Stimulated activated CD8-positive, alpha-beta memory T cell treated with anti-CD3 and anti-CD28 coated beads, Interleukin-7, amount 100 ng/mL, for 1 hour (primary cell): ENCODE measurements around the gene CCDC187.

Experiments
- DNase-seq, 2 donors: peaks; one replicate each; pipeline ENCODE4 v3.0.0-alpha.2; 2020; ENCODE audit warnings: low read depth in 2 of 2

Gene CCDC187

DNA sequence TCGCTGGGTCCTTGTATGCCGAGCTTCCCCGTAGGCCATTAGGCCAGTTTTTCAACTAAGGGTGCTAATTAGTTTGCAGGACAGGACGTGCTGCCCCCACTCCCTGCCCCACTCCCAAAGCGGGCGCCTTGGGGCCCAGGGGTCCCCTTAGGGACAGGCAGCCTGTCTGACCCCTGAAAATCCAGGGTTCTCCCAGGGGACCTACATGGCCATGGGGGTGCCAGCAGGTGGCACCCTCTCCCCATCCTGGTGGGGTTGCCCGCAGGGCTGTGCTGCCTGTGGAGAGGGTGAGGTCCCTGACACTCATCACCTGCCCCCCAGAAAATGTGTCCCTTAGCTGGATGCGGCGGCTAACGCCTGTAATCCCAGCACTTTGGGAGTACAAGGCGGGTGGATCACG is 8.5 kb upstream of the CCDC187 start:
- no peak for DNase-seq

DNA sequence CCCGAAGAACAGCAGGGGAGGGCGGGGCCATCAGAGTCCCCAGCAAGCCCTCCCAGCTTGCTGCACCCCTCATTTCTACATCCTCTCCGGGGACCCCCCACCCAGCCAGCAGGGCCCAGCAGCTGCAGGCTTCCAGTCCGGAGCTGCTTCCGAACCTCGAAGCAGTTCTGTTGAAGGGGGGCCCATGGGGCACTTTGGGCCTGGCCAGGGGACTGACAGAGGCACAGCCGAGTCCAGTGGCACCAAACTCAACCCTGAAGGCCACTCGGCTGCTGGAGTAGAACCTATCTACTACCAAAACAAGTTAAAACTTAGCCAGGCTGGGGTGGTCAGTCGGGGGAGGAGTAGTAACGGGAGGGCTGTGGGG is 8.1 kb upstream of the CCDC187 start:
- DNase-seq = no peak

DNA sequence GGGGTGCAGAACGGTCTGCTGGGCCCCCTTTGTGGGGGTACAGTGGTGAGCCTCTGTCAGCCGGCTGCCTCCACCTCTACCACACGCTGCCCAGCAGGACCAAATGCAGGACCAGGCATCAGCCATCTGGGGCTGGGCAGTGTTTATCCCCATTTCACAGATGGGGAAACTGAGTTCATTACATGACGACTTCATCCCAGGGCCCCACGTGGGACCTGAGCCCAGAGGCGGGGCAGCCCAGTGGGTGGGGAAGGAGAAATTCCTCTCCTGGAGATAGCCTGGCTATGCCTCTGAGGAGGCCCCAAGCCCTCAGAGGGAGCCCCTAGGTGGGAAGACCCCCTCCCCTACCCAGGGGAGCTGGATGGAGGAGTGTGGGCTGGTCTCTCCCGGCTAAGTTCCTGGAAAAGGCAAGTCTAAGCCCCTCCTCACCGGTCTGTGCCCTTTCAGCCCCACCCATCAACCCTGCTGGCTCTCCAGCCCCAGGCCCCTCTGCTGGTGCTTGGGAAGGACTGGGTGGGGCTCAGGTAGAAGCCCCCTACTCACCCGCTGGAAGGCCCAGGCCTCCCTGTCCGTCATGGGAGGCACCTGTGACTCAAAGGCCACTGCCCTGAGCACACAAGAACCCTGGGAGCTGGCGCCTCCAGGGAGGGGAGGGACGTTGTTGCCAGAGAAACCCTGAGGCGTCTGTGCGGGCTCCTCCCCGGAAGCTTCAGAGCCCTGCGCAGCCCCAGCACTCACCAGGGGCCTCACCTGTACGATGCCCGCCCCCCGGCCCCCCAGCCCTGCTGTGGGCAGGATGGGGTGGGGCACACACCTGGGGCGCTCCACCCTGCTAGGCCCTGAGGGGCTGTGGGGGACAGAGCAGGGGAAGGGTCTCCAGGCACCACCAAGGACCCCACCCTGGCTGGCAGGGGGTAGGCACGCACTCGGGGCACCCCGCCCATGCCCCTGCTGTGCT is 7.4 kb upstream of the CCDC187 start:
- DNase-seq = no peak

DNA sequence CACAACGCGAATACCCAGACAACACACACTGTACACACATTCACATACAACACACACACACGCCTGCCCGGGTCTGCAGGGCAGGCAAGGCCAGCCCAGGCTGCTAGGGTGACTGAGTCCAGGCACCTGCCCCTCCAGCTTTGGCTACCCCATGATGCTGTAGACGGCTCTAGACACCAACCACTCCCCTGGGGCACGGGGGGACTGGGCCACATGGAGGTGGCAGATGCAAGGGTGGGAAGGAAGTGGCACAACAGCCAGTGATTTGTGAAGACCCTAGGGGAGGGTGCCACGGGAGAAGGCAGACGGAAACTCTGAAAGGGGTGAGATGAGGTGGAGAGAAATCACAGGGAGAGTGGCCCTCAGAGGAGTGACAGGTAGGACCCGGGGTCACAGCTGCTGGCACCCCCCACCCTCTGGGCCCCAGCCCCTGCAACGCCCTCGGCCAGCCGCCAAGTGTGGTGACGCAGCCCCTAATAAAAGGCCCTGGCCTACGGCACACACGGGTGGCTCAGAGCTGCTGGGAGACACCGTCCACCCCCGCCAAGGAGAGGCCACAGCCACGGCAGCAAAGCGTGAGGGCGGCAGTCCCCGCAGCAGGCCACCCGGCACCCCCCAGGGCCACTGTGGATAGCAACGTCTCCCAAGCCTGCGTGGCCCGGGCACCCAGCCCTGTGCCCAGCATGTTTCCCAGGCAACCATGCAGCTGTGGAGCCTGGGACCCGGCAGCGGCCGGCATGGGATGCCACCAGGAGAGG is 6.6 kb upstream of the CCDC187 start:
- DNase-seq = no peak

DNA sequence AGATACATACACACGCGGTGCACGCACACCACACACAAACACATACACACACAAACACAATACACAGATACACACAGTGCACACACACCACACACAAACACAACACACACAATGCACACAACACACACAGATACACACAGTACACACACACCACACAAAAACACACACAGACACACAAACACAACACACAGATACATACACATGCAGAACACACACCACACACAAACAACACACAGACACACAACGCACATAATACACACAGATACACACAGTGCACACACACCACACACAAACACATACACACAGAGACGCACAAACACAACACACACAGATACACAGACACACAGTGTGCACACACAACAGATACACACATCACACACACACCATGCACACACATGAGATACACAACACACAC is 5.9 kb upstream of the CCDC187 start:
- DNase-seq = no peak

DNA sequence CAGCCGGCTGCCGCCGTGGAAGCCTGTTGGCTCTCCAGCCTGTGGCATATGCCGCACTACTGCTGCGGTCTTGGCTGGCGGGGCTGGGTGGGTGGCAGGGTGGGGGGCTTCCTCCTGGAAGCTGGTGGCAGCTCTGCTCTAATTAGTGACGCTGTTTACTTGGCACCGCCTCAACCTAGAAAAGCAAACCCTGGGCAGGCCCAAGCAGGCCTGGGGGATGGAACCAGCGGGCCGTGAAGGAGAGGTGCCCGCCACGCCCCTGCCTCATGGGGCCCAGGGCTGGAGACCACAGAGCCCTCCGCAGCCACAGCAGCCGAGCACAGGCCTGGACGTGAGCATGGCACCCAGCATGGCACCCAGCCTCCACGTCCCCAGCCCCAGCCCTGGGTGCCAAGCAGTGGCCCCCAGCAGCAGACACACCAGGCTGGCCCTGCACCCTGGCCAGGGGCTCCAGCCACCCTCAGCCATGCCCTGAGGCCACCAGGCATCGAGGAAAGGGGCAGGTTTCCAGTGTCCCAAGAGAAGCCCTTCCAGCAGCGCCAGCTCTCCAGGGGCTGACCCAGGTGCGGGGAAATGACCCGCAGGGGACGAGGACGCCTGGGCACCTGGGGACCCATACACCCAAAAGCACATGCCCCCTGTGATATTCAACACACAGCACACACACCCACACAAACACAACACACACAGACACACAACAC is 5.4 kb upstream of the CCDC187 start:
- DNase-seq = no peak

DNA sequence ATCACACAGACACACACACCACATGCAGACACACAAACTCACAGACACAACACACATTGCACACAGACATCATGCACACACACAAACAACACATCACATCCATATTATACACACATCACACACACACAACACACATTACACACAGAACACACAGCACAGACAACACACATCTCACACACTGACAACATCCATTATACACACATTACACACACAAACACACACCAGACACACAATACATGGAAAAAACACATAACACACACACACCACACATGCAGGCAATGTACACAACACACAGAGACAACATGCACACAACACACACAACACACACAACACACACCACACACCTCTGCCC is 4.8 kb upstream of the CCDC187 start:
- DNase-seq = no peak

DNA sequence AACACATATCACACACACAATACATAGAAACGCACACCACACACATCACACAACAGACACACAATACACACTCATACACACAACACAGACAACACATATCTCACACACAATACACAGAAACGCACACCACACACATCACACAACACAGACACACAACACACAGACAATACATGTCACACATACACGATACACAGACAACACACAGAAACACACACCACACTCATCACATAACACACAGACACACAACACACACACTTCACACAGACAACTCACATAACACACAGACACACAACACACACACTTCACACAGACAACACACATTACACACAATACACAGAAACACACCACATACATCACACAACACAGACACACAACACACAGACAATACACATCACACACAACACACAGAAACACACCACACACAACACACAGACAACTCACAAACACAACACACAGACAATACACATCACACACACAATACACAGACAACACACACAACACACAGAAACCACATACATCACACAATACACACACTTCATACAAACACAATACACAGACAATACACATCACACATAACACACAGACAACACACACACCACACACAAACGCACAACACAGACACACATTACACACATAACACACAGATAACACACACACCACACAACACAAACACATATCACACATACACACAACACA is 4.3 kb upstream of the CCDC187 start:
- DNase-seq = no peak

DNA sequence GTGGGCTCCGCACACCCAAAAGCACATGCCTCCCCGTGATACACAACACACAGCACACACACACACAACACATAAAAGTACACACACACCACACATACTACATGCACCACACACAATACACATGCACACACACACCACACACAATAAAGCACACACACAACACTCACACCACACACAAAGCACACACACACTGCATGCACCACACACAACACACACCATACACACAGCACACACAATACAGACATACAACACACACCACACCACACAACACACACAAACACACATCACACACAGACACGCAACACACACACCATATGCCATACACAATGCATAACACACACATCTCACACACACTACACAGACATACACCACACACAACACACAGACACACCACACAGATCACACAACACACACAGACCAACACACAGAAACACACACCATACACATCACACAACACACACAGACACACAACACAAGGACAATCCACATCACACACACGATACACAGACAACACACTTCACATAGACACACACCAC is 3.4 kb upstream of the CCDC187 start:
- no peak for DNase-seq

DNA sequence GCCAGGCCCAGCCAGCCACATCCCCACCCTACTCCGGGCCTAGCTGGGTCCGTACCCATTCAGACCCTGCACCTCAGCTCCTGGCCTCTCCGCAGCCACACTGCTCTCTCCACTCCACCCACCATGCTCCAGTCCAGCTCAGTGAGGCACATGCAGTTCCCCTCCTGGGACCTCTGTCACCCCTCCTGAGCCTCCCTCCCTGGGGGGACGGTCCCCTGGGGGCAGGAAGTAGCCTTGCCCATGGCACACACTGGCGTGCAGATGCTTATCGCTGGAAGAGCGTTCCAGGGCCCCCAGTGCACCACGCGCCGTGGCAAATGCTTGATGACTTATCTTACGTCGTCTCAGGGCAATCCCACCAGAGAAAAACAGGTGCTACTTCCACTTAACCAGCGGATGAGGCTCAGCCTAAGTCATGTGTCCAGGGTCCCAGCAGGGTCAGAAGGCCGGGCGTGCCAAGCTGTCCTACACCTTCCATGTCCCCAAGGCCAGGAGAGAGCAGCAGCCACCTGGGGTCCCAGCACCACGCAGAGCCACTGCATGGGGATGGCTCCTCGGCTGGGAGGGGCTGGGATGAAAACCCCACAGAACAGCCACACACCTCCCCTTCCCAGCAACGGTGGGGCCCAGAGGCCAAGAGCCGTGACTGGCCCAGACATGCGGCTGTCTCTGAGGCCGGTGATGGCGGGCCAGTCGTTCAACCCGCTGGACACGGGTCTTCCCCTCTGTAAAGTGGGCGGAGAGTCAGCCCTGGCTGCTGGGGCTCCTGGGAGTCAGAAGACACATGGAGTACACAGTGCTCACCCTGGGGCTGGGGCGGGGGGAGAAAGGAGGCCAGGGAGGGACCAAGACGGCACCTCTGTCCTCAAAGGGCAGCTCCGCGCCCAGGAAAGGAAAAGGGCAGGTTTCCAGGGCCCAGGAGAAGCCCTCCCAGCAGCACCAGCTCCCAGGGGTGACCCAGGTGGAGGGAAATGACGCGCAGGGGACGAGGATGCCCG is 2.6 kb upstream of the CCDC187 start:
- no peak for DNase-seq

DNA sequence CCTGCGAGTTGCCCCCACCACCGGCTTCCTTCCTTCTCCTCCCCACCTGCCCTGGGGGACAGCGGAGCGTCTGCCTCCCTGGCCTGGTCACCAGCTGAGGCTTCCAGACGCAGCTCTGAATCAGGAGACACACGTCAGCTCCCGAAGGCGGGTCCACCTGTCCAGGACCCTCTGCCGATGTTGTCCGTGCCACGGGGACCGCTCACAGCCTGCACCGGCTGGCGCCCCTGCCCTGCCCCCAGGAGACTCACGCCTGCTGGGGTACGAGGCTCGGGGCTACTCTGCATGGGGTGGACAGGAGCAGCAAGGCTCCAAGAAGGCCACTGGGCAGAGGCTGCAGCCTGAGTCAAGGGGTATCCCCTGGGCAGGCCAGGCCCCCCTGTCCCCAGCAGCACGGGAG is 1.9 kb upstream of the CCDC187 start:
- no peak for DNase-seq

DNA sequence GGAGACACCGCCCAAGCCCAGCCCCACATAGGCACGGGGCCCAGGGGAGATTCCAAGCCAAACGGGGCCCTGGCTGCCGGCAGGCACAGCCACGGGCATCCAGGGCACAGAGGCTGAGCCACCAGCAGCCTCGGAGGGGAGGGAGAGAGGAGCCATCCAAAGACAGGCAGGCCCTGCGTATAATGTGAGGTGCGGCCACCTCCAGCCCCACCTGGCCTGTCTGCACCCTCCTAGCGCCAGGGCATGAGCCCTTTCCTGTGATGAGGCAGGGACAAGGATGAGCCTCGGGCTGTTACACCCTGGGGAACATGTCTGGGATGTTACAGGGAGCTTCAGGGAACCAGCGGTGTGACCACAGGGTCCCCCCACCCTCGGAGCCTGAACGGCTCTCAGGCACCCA is 1.1 kb upstream of the CCDC187 start:
- no peak for DNase-seq

DNA sequence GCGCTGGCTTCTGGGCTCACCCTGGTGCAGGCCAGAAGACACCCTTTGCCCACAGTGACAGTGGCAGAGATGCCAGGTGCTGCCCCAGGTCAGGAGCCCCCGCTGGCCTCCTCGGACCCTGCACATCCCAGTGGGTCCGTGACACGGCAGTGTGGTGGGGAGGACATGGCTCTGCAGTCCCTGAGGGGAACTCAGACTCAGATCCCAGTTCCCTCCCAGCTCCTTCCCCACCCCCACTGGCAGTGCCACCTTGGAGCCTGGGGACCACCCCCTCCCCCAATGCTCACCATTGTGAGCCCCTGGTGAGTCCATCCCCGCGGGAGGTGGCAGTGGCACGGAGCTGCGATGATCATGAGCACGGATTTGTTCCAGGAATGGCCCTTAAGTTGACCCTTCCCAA is 562 bp upstream of the CCDC187 start:
- DNase-seq = no peak

DNA sequence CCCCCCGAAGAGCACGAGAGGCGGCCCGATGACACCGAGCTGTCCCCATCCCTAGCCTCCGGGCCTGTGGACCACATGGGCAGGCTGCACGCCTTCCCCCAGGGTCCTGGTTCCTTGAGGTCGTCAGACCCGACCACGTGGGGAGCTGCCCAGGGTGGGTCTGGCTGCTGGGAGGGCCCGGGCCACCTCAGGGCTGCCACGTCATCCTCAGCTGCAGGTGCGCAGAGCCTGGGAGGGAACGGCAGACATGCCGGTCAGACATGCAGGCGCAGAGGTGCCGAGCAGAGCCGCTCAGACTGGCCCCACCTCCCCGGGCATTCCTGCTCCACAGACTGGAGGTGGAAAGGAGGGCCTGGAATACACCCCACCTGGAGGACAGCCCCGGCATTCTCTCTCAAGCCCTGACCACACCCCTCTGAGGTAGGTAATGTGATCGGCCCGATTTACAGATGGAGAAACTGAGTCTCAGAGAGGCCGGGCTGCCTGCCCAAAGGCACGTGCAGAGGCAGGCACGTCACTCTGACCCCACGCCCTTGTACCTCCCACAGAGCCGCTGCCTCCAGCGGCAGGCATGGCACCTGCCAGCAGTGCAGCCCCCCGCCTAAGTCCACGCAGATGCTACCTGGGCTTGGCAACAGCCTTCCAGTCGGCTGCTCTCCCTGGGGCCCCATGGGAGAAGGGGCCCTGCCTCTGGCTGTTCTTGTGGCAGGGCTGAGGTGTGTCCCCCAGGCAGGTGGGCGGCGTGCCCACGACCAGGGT is 649 bp downstream of the CCDC187 start:
- DNase-seq = no peak

DNA sequence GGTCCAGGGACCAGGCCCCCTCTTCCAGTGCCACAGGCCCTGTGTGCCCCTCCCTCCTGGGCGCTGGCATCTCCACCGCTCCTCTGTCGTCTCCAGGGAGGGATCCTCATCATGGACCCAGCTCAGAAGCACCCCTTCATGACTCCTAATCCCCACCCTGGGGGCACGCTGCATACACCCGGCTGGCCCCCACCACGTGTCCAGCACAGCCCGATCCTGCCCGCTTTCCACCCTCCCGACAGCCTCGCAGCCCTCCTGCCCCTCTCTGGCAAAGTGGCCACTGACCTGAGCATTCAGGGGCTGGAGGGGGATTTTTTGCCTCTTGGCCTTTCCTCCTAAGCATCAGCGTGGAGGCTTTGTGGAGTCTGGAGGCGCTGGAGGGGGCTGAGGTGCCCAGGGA is 1.4 kb downstream of the CCDC187 start:
- no peak for DNase-seq

DNA sequence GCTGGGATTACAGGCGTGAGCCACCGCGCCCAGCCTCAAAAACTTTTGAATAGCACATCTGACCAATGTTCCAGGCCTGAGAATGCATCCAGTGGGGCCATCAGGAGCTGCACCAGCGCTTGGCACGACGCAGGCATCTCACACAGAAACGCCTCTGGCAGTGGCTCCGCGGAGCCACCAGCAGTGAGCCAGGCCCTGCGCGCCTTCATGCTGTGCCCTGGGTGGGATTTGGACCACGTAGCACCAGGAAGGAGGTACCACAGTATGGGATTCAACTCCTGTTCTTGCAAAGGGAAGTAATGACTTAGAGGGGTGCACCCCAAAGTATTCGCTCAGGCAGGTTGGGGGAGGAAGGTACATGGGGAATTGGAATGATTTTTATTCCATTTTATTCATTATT is 3.0 kb downstream of the CCDC187 start:
- no peak for DNase-seq

DNA sequence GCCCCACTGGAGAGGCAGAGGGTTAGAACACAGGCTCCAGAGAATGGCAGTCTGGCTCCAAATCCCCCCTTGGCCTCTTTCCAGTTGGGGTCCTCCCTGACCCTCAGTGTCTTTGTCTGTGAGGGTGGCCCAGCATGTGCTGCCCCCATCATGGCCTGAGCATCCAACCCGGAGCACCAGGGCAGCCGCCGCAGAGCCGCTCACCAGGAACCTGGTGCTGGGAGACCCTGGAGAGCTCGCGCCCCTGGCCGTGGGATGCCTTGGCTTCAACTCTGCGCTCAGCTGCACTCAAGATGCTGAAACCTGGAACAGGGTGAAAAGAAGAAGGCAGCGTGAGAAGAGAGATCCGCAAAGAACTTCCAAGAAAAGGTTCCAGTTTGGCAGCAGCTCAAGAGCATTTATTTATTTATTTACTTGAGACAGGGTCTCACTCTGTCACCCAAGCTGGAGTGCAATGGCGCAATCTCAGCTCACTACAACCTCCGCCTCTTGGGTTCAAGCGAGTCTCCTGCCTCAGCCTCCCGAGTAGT is 3.8 kb downstream of the CCDC187 start:
- no peak for DNase-seq

DNA sequence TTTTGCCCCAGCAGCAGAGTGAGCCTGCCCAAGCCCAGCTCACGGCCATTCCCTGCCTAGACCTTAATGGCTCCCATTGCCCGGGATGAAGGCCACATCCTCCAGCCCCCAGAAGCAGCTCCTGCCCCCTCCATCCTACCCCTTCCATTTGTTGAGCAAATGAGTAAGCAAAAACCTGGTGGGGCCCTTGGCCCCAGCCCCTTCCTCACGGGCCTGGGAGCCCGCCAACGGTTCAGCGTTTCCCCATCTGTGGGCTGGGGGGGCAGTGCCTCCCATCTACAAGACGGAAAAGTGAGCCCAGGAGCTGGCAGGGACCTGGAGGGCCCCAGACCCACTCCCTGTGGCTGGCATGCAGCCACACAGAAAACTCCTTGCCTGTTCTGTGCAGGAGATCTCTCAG is 4.4 kb downstream of the CCDC187 start:
- no peak for DNase-seq

DNA sequence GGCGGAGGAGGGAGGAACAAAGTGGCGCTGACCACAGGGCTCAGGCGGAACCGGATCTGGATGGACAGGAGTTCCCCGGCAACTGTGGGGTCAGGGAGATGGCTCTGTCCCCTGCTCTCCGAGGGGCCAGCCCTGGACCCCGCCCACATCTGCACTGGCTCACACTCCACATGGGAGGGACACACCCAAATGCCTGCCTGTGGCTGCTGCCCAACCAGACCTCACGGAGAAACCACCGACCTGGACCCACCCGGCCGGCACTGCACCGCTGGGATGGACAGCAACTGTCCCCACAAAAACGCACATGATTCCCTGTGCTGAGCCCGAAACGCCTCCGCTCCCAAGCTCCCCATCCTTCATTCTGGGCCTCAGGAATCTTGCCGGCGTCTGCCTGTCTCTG is 4.8 kb downstream of the CCDC187 start:
- DNase-seq = no peak
